A549 (cell line): ENCODE results near the gene FSTL4. TPM values are rescaled to one million over a fixed set of nuclear protein-coding genes. Genes with fewer than 3 reads are reported as not detected.

ENCODE experiments used
- ATAC-seq, 2 experiments: fragments of 200-7000 bp in 1 of 2; fragments of >200 bp in 1 of 2; cut with Nextera tagmentation in 1 of 2; cut with Tn5 transposase in 1 of 2; 3 replicates each; pipeline versions ENCODE4 v1.8.0 to v1.9.1; 2018 to 2020; ENCODE audit warnings: mild to moderate bottlenecking in 1 of 2, moderate library complexity in 1 of 2
- CTCF ChIA-PET: fragments of 300-600 bp; sonication (Branson Sonifier 250); formaldehyde crosslinking; extraction: SDS; loops from one replicate; lab custom pipeline; 2021; ENCODE audit warnings: antibody characterized with exemption, inconsistent platforms; lab: Yijun Ruan, JAX
- POLR2A ChIA-PET: fragments of 350-600 bp; formaldehyde crosslinking; extraction: SDS; loops from one replicate; lab custom pipeline; 2021; ENCODE audit warnings: antibody characterized with exemption, inconsistent platforms; lab: Yijun Ruan, JAX
- DNase-seq, 2 experiments: peaks; one replicate each; pipeline versions ENCODE4 v3.0.0 to v3.0.0-alpha.2; 2011 to 2016; ENCODE audit warnings: low read depth in 1 of 2, low spot score in 1 of 2
- FAIRE-seq: peaks from 2 replicates; lab custom pipeline; 2011; peaks lifted over from hg19 to GRCh38; lab: Jason Lieb, UNC
- H3K27ac ChIP-seq, 2 experiments: fragments of >200 bp; sonication (Bioruptor Twin); formaldehyde crosslinking; 3 replicates each; pipeline ENCODE4 v1.5.1; 2016 to 2017
- H3K4me1 ChIP-seq: fragments of >200 bp; sonication (Bioruptor Twin); formaldehyde crosslinking; 3 replicates; pipeline ENCODE4 v1.6.1; 2016
- H3K4me2 ChIP-seq: fragments of >200 bp; sonication (Bioruptor Twin); formaldehyde crosslinking; 3 replicates; pipeline ENCODE4 v1.6.1; 2016
- H3K4me3 ChIP-seq: fragments of >200 bp; sonication (Bioruptor Twin); formaldehyde crosslinking; 3 replicates; pipeline ENCODE4 v1.5.1; 2016
- H3K9me3 ChIP-seq: fragments of >200 bp; sonication (Bioruptor Twin); formaldehyde crosslinking; 3 replicates; pipeline ENCODE4 v1.6.1; 2016
- CHD4 ChIP-seq: fragments of 200-600 bp; sonication (generic); IDR thresholded peaks from 2 replicates; pipeline ENCODE4 v1.6.1; 2016; ENCODE audit warnings: antibody characterized with exemption, mild to moderate bottlenecking, borderline replicate concordance
- EHF ChIP-seq: fragments of 250-450 bp; sonication (Bioruptor Pico); IDR thresholded peaks from 2 replicates; pipeline ENCODE4 v1.5.0; 2020; ENCODE audit warnings: mild to moderate bottlenecking
- ESRRA ChIP-seq: fragments of 150-350 bp; IDR thresholded peaks from 2 replicates; pipeline ENCODE4 v1.6.1; 2014; ENCODE audit warnings: mild to moderate bottlenecking, low read length, borderline replicate concordance
- FOSB ChIP-seq: fragments of 250-450 bp; sonication (Bioruptor Pico); IDR thresholded peaks from 2 replicates; pipeline ENCODE4 v1.5.0; 2020; ENCODE audit warnings: mild to moderate bottlenecking, moderate library complexity
- FOSL2 ChIP-seq, 2 experiments: fragments of 450-650 bp in 1 of 2; fragments of >200 bp in 1 of 2; sonication (Bioruptor Twin) in 1 of 2; formaldehyde crosslinking; IDR thresholded peaks; 2 replicates each; pipeline versions ENCODE4 v1.5.0 to v1.6.1; 2016 to 2020; ENCODE audit warnings: mild to moderate bottlenecking in 1 of 2, moderate library complexity in 1 of 2
- JUNB ChIP-seq: fragments of >200 bp; sonication (Bioruptor Twin); formaldehyde crosslinking; IDR thresholded peaks from 2 replicates; pipeline ENCODE4 v1.6.1; 2016
- MAZ ChIP-seq: fragments of 150-350 bp; IDR thresholded peaks from 2 replicates; pipeline ENCODE4 v1.6.1; 2014; ENCODE audit warnings: antibody characterized with exemption, low read depth, low read length, borderline replicate concordance
- NPAS2 ChIP-seq: fragments of 250-450 bp; sonication (Bioruptor Pico); IDR thresholded peaks from 2 replicates; pipeline ENCODE4 v1.8.0; 2022; ENCODE audit warnings: mild to moderate bottlenecking, moderate library complexity, borderline replicate concordance
- POLR2AphosphoS2 ChIP-seq: conservative IDR thresholded peaks from 2 replicates; pipeline ENCODE4 v1.6.1; 2012; ENCODE audit warnings: low read length, improper control_type of control experiment, inconsistent platforms
- RAD21 ChIP-seq, 2 experiments: fragments of >200 bp in 1 of 2; sonication (Bioruptor Twin) in 1 of 2; formaldehyde crosslinking in 1 of 2; IDR thresholded peaks in 1 of 2; conservative IDR thresholded peaks in 1 of 2; 2 replicates in 1 of 2; 3 replicates in 1 of 2; pipeline ENCODE4 v1.6.1; 2012 to 2018; ENCODE audit warnings: inconsistent platforms in 1 of 2
- RFX5 ChIP-seq: fragments of 450-650 bp; IDR thresholded peaks from 2 replicates; pipeline ENCODE4 v1.7.1; 2014; ENCODE audit warnings: antibody characterized with exemption, mild to moderate bottlenecking, moderate library complexity
- SREBF2 ChIP-seq: fragments of 450-650 bp; IDR thresholded peaks from 2 replicates; pipeline ENCODE4 v1.6.1; 2014; ENCODE audit warnings: mild to moderate bottlenecking, moderate library complexity
- ZC3H11A ChIP-seq: fragments of 450-650 bp; IDR thresholded peaks from 2 replicates; pipeline ENCODE4 v1.6.1; 2014; ENCODE audit warnings: antibody characterized with exemption, mild to moderate bottlenecking
- ZFP36 ChIP-seq: fragments of 450-650 bp; IDR thresholded peaks from 2 replicates; pipeline ENCODE4 v1.6.1; 2014; ENCODE audit warnings: borderline replicate concordance; ENCODE audit not compliant: partially characterized antibody
- WGBS: methylation state at CpG from one replicate; pipeline ENCODE4 v1.1.6; 2017; ENCODE audit errors: missing lambda C conversion rate; 5-methylcytosine and 5-hydroxymethylcytosine counted together
- polyA plus RNA-seq, 4 experiments: library from polyadenylated mRNA; depleted of rRNA in 3 of 4; stranded (reverse); fragments of >200 nt; fragmentation: RNase III in 1 of 4; extraction: RNeasy Plus Mini Kit Qiagen cat#74134 plus additional on column Dnase treatment in 1 of 4; gene quantifications; 2 replicates in 3 of 4; 3 replicates in 1 of 4; pipeline ENCODE4 v1.2.3, GENCODE V29; 2011 to 2017
- TF ChIP-seq, protein P1 (sequence below): IDR thresholded peaks from 2 replicates; pipeline ENCODE4 v1.6.1; 2012
- TF ChIP-seq, protein P2 (sequence below): fragments of >200 bp; sonication (Bioruptor Twin); formaldehyde crosslinking; IDR thresholded peaks from 3 replicates; pipeline ENCODE4 v1.5.1; 2016

Gene FSTL4
- polyA plus RNA-seq, 2 of the 4 experiments (the other 2 are of a cell fraction): 1.6 to 1.8 TPM

- no peak for FAIRE-seq
- 76% methylated on average over 14 of the region's 14 CpGs for WGBS
- ATAC-seq: peak; percentile 6 to 8; a peak in 3 of 6 replicates
Measured at GRCh38 chr5:133423011-133423617, 189.2 kb downstream of the FSTL4 start.

DNA sequence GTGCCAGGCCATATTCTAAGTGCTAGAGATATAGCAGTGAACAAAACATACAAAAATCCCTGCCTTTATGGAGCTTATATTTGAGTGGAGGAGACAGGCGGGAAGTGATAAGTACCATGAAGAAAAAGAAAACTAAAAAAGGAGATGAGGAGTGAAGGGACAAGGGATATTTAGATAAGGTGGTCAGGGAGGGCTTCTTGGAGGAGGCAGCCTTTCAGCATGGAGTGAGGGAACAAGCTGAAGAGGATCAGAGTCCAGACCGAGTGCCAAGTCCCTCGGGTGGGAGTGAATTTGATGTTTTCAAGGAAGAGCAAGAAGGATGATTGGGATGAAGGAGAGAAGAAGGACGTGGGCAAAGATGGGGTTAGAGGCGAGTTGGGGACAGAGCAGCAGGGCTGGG is 190.5 kb downstream of the FSTL4 start:
- POLR2A ChIA-PET: no interaction called here
- no peak overlapping the region for H3K4me2 ChIP-seq
- no peak for FAIRE-seq
- CTCF ChIA-PET: interaction anchor here (0.5 to 7.0 kb wide), 11 partner anchors 12 to 522 kb away, joined by 3 to 74 read pairs (median 4); no protein-coding TSS in a partner anchor
- H3K27ac ChIP-seq: no peak overlapping the region
- DNase-seq: no peak
- H3K9me3 ChIP-seq: peaks cover 7% of the 10 kb centered on the region; the same call in 1 of the 3 replicates
- H3K4me3 ChIP-seq: no peak overlapping the region
- WGBS: 46% methylated on average over 5 of the region's 5 CpGs
- H3K4me1 ChIP-seq: peaks cover 5% of the 10 kb centered on the region; the same call in 1 of the 3 replicates
- no peak for ATAC-seq
- TF ChIP-seq POLR2AphosphoS2 (no peak), ZFP36 (peak; percentile 50)

More at GRCh38 chr5:133423011-133423617, 189.2 kb downstream of the FSTL4 start:
- no peak for TF ChIP-seq POLR2AphosphoS2
- TF ChIP-seq ESRRA: no peak
- TF ChIP-seq NPAS2 (CRISPR knock-in tag): no peak
- TF ChIP-seq FOSL2 (IDR thresholded peaks at IDR 0.05): no peak
- TF ChIP-seq FOSL2 (CRISPR knock-in tag; IDR thresholded peaks at IDR 0.05): no peak
- TF ChIP-seq FOSB: no peak
- TF ChIP-seq RFX5: no peak
- TF ChIP-seq, protein P1, sequence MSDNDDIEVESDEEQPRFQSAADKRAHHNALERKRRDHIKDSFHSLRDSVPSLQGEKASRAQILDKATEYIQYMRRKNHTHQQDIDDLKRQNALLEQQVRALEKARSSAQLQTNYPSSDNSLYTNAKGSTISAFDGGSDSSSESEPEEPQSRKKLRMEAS: no peak
- no peak for TF ChIP-seq CHD4
- no peak for TF ChIP-seq MAZ
- Histone ChIP-seq H3K27ac (0 out of 6 replicates have a peak overlapping the region, but pooled peaks of 1 of the 2 experiments have one; percentile 19), H3K9me3 (peaks cover 7% of the 10 kb centered on the region; the same call in 1 of the 3 replicates), H3K4me3 (no peak overlapping the region), H3K4me1 (peaks cover 5% of the 10 kb centered on the region; the same call in 1 of the 3 replicates), H3K4me2 (peak overlapping the region; percentile 55)
- ChIA-PET POLR2A (no interaction called here), CTCF (interaction anchor here (0.6 to 7.0 kb wide), 72 partner anchors 9 to 666 kb away, joined by 3 to 74 read pairs (median 4); no protein-coding TSS in a partner anchor)
- no peak for DNase-seq

DNA sequence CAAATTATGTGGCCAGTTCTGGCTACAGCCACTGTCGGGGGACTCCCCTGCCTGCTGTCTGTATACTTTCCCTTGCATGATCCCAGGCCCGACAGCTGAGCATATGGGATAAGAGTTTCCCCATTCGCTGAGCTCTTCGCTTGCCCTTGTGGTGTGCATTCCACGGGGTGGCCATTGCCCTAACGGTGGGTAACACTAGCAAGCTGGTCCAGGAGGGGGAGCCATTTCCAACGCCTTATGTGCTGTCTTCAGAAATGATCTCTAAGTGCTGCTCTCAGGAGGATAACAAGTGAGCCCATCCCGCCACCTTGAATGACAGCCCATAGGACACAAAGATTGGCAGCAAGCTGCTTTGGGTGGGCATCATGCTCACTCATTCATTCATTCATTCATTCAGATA is 190.9 kb downstream of the FSTL4 start:
- Histone ChIP-seq H3K9me3 (peaks cover 7% of the 10 kb centered on the region; the same call in 1 of the 3 replicates), H3K4me2 (no peak overlapping the region), H3K27ac (no peak overlapping the region), H3K4me1 (peaks cover 5% of the 10 kb centered on the region; the same call in 1 of the 3 replicates), H3K4me3 (no peak overlapping the region)
- TF ChIP-seq ZC3H11A: no peak
- no peak for TF ChIP-seq JUNB
- peak in 1 of 2 experiments; percentile 34; a peak in 2 of 5 replicates for TF ChIP-seq RAD21 (conservative IDR thresholded peaks at IDR 0.05 in 1 of 2, IDR thresholded peaks at IDR 0.05 in 1 of 2)
- no peak for TF ChIP-seq EHF (CRISPR knock-in tag)
- no peak for TF ChIP-seq SREBF2
- TF ChIP-seq, protein P2, sequence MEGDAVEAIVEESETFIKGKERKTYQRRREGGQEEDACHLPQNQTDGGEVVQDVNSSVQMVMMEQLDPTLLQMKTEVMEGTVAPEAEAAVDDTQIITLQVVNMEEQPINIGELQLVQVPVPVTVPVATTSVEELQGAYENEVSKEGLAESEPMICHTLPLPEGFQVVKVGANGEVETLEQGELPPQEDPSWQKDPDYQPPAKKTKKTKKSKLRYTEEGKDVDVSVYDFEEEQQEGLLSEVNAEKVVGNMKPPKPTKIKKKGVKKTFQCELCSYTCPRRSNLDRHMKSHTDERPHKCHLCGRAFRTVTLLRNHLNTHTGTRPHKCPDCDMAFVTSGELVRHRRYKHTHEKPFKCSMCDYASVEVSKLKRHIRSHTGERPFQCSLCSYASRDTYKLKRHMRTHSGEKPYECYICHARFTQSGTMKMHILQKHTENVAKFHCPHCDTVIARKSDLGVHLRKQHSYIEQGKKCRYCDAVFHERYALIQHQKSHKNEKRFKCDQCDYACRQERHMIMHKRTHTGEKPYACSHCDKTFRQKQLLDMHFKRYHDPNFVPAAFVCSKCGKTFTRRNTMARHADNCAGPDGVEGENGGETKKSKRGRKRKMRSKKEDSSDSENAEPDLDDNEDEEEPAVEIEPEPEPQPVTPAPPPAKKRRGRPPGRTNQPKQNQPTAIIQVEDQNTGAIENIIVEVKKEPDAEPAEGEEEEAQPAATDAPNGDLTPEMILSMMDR: peak; percentile 17; the same call in 2 of the 3 replicates
- FAIRE-seq (no peak), ATAC-seq (peak in 1 of 2 experiments; percentile 73; a peak in 3 of 6 replicates), DNase-seq (peak; percentile 23 to 36)
- CTCF ChIA-PET: interaction anchor here (0.5 to 7.0 kb wide), 10 partner anchors 12 to 522 kb away, joined by 3 to 74 read pairs (median 4); no protein-coding TSS in a partner anchor
- 58% methylated on average over 8 of the region's 8 CpGs for WGBS
- POLR2A ChIA-PET: no interaction called here
